ENCODE results near the gene AGR2. TPM values are rescaled to one million over a fixed set of nuclear protein-coding genes. Genes with fewer than 3 reads are reported as not detected.

The AGR2 gene
- total and polyA plus RNA-seq, 3 donors from 2014 or later: 0.16 to 1.5 TPM; not detected in 1

- no peaks in the 10 kb centered on the region for H3K27me3 ChIP-seq
- no peaks in the 10 kb centered on the region for H3K9me3 ChIP-seq
- TF ChIP-seq CTCF (IDR thresholded peaks at IDR 0.05): no peak
- no peak for TF ChIP-seq POLR2A (IDR thresholded peaks at IDR 0.05)
- intact Hi-C loops (cut with DNase I; ENCODE audit: low total_unique reads): no loop called here
- no peaks in the 10 kb centered on the region for H3K36me3 ChIP-seq (ENCODE audit: low read depth, missing control alignments)
- no peak overlapping the region for H3K27ac ChIP-seq
- no peaks in the 10 kb centered on the region for H3K4me1 ChIP-seq
- no peak overlapping the region for H3K4me3 ChIP-seq
- DNase-seq: no peak
- 90 to 91% methylated on average over 7 of the region's 7 CpGs for WGBS, 2 donors
Measured at GRCh38 chr7:16776053-16776452, 28.7 kb downstream of the AGR2 start.

GRCh38 chr7:16774986-16775385 lies 29.8 kb downstream of the AGR2 start:
- DNase-seq: no peak
- H3K9me3 ChIP-seq: no peaks in the 10 kb centered on the region
- intact Hi-C loops (cut with DNase I; ENCODE audit: low total_unique reads): no loop called here
- no peak overlapping the region for H3K4me3 ChIP-seq
- no peak for TF ChIP-seq CTCF (IDR thresholded peaks at IDR 0.05)
- TF ChIP-seq POLR2A (IDR thresholded peaks at IDR 0.05): no peak
- no peak overlapping the region for H3K27ac ChIP-seq
- H3K36me3 ChIP-seq (ENCODE audit: low read depth, missing control alignments): no peaks in the 10 kb centered on the region
- no peaks in the 10 kb centered on the region for H3K27me3 ChIP-seq
- H3K4me1 ChIP-seq: no peaks in the 10 kb centered on the region

- 76 to 78% methylated on average over 4 of the region's 4 CpGs for WGBS, 2 donors
- Histone ChIP-seq H3K27ac (no peak overlapping the region), H3K4me3 (no peak overlapping the region), H3K36me3 (ENCODE audit: low read depth, missing control alignments) (no peaks in the 10 kb centered on the region), H3K9me3 (no peaks in the 10 kb centered on the region), H3K27me3 (no peaks in the 10 kb centered on the region), H3K4me1 (no peaks in the 10 kb centered on the region)
- no peak for DNase-seq
- no peak for TF ChIP-seq CTCF (IDR thresholded peaks at IDR 0.05)
- no peak for TF ChIP-seq POLR2A (IDR thresholded peaks at IDR 0.05)
- intact Hi-C loops (cut with DNase I; ENCODE audit: low total_unique reads): no loop called here
Measured at GRCh38 chr7:16774294-16774693, 30.5 kb downstream of the AGR2 start.

- Histone ChIP-seq H3K9me3 (no peaks in the 10 kb centered on the region), H3K27me3 (no peaks in the 10 kb centered on the region), H3K4me3 (no peak overlapping the region), H3K4me1 (no peaks in the 10 kb centered on the region), H3K27ac (no peak overlapping the region), H3K36me3 (ENCODE audit: low read depth, missing control alignments) (no peaks in the 10 kb centered on the region)
- intact Hi-C loops (cut with DNase I; ENCODE audit: low total_unique reads): no loop called here
- TF ChIP-seq POLR2A (IDR thresholded peaks at IDR 0.05): no peak
- TF ChIP-seq CTCF (IDR thresholded peaks at IDR 0.05): no peak
- DNase-seq: no peak
- WGBS, 2 donors: 97% methylated on average over 2 of the region's 2 CpGs
Measured at GRCh38 chr7:16773884-16774283, 30.9 kb downstream of the AGR2 start.

GRCh38 chr7:16773326-16773725 lies 31.5 kb downstream of the AGR2 start:
- DNase-seq: no peak
- Histone ChIP-seq H3K9me3 (no peaks in the 10 kb centered on the region), H3K27ac (no peak overlapping the region), H3K27me3 (no peaks in the 10 kb centered on the region), H3K4me3 (no peak overlapping the region), H3K4me1 (no peaks in the 10 kb centered on the region), H3K36me3 (ENCODE audit: low read depth, missing control alignments) (no peaks in the 10 kb centered on the region)
- no peak for TF ChIP-seq CTCF (IDR thresholded peaks at IDR 0.05)
- TF ChIP-seq POLR2A (IDR thresholded peaks at IDR 0.05): no peak
- WGBS, 2 donors: 52 to 65% methylated on average over 2 of the region's 2 CpGs
- intact Hi-C loops (cut with DNase I; ENCODE audit: low total_unique reads): no loop called here
